Upper lobe of right lung (tissue), 1 donor: ENCODE measurements around the gene TUBGCP3. TPM values are rescaled to one million over a fixed set of nuclear protein-coding genes. Genes with fewer than 3 reads are reported as not detected.

Source experiments
- ATAC-seq: fragments of 200-7000 bp; cut with Tn5 transposase; one replicate; pipeline ENCODE4 v1.9.1; 2020; ENCODE audit warnings: mild to moderate bottlenecking, moderate library complexity
- DNase-seq: peaks from one replicate; pipeline ENCODE4 v3.0.0-alpha.2; 2020
- H3K27ac ChIP-seq: fragments of 200-600 bp; one replicate; pipeline ENCODE4 v1.8.0; 2022
- H3K27me3 ChIP-seq: fragments of 200-600 bp; one replicate; pipeline ENCODE4 v1.8.0; 2022; ENCODE audit warnings: mild to moderate bottlenecking
- H3K36me3 ChIP-seq: fragments of 200-600 bp; one replicate; pipeline ENCODE4 v1.8.0; 2022
- H3K4me1 ChIP-seq: fragments of 200-600 bp; one replicate; pipeline ENCODE4 v1.8.0; 2022
- H3K4me3 ChIP-seq: fragments of 200-600 bp; one replicate; pipeline ENCODE4 v1.8.0; 2022; ENCODE audit warnings: mild to moderate bottlenecking
- H3K9me3 ChIP-seq: fragments of 200-600 bp; one replicate; pipeline ENCODE4 v1.8.0; 2022
- CTCF ChIP-seq: fragments of 200-600 bp; IDR thresholded peaks from one replicate; pipeline ENCODE4 v1.8.0; 2022; ENCODE audit warnings: antibody characterized with exemption
- intact Hi-C: fragments of 100-400 bp; cut with DNase I; formaldehyde crosslinking; loops from one replicate; pipeline ENCODE4 v1.11.0; 2022
- total RNA-seq: library from RNA; stranded (reverse); fragmentation: NEBNext Ultra II Directional; extraction: Animal tissue kit (Norgen Biotek cat#: 25700); gene quantifications from one replicate; pipeline ENCODE4 v1.2.1, GENCODE V29; 2021
- donor health status: DM: no; HTN: yes; CAD: no; lungs with severe emphysema.

TUBGCP3 gene
- total RNA-seq, 1 donor from 2014 or later: 33.9 TPM

- intact Hi-C loops: no loop called here
- ATAC-seq (peak; percentile 13), DNase-seq (no peak)
- no peak overlapping the region for H3K27ac ChIP-seq
- H3K27me3 ChIP-seq: no peaks in the 10 kb centered on the region
- no peak overlapping the region for H3K4me3 ChIP-seq
- no peak for TF ChIP-seq CTCF
- H3K36me3 ChIP-seq: no peaks in the 10 kb centered on the region
- H3K9me3 ChIP-seq: no peaks in the 10 kb centered on the region
- H3K4me1 ChIP-seq: no peaks in the 10 kb centered on the region
Observed at GRCh38 chr13:112624602-112625430, 36.9 kb upstream of the TUBGCP3 start.

DNA sequence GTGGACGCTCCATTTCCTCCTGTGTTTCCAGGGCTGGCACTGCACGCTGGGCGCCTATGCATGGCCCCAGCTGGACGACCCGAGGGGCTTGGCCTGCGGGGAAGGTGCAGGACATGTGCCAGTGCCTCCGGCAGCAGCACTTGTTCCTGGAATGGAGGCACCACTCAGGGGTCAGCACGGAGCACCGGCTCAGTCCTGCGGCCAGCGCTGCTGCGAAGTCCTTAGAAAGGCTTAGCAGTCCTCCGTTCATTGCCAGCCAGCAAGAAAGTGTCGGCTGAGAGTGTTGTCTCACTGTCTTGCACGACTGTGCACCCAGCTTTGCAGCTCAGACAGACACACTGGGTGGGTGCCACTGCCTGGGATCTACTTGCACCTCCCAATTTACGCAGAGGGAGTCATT, 36.1 kb upstream of the TUBGCP3 start:
- no peaks in the 10 kb centered on the region for H3K27me3 ChIP-seq
- no peaks in the 10 kb centered on the region for H3K36me3 ChIP-seq
- TF ChIP-seq CTCF: no peak
- no peaks in the 10 kb centered on the region for H3K9me3 ChIP-seq
- DNase-seq (no peak), ATAC-seq (no peak)
- intact Hi-C loops: no loop called here
- H3K27ac ChIP-seq: no peak overlapping the region
- H3K4me3 ChIP-seq: no peak overlapping the region
- no peaks in the 10 kb centered on the region for H3K4me1 ChIP-seq

GRCh38 chr13:112623051-112623711, 35.2 kb upstream of the TUBGCP3 start:
- Histone ChIP-seq H3K4me3 (no peak overlapping the region), H3K9me3 (no peaks in the 10 kb centered on the region), H3K27ac (no peak overlapping the region), H3K36me3 (no peaks in the 10 kb centered on the region), H3K4me1 (no peaks in the 10 kb centered on the region), H3K27me3 (no peaks in the 10 kb centered on the region)
- intact Hi-C loops: no loop called here
- TF ChIP-seq CTCF: no peak
- DNase-seq (no peak), ATAC-seq (no peak)

- ATAC-seq (no peak), DNase-seq (no peak)
- no peaks in the 10 kb centered on the region for H3K27me3 ChIP-seq
- no peaks in the 10 kb centered on the region for H3K4me1 ChIP-seq
- no peaks in the 10 kb centered on the region for H3K36me3 ChIP-seq
- no peaks in the 10 kb centered on the region for H3K9me3 ChIP-seq
- intact Hi-C loops: no loop called here
- H3K27ac ChIP-seq: no peak overlapping the region
- no peak for TF ChIP-seq CTCF
- H3K4me3 ChIP-seq: no peak overlapping the region
Observed at GRCh38 chr13:112622375-112622774, 34.4 kb upstream of the TUBGCP3 start.

GRCh38 chr13:112619730-112620631, 32.0 kb upstream of the TUBGCP3 start:
- Histone ChIP-seq H3K4me1 (no peaks in the 10 kb centered on the region), H3K4me3 (peak overlapping the region; percentile 28), H3K27me3 (no peaks in the 10 kb centered on the region), H3K9me3 (no peaks in the 10 kb centered on the region), H3K36me3 (no peaks in the 10 kb centered on the region), H3K27ac (no peak overlapping the region)
- intact Hi-C loops: no loop called here
- DNase-seq (no peak), ATAC-seq (peak; percentile 89)
- TF ChIP-seq CTCF: no peak
